K562 (cell line): Measurements from ENCODE around the gene METRN. TPM values are rescaled to one million over a fixed set of nuclear protein-coding genes. Genes with fewer than 3 reads are reported as not detected.

ENCODE experiments used
- ATF7 ChIP-seq: fragments of 450-650 bp; IDR thresholded peaks from 2 replicates; pipeline ENCODE4 v1.7.1; 2014; ENCODE audit warnings: mild to moderate bottlenecking, moderate library complexity
- CAMTA2 ChIP-seq: fragments of 250-450 bp; sonication (Bioruptor Pico); conservative IDR thresholded peaks from 2 replicates; pipeline ENCODE4 v1.5.1; 2022
- ELF1 ChIP-seq: fragments of 200-800 bp; sonication (Bioruptor generic); IDR thresholded peaks from 2 replicates; pipeline ENCODE4 v1.6.1; 2016; ENCODE audit warnings: missing genetic modification characterization, missing compliant biosample characterization
- HDAC1 ChIP-seq, 2 experiments: fragments of 450-650 bp; IDR thresholded peaks; 2 replicates each; pipeline ENCODE4 v1.6.1; 2016 to 2017; ENCODE audit warnings: inconsistent platforms in 1 of 2, mild to moderate bottlenecking in 1 of 2, moderate library complexity in 1 of 2
- HMG20A ChIP-seq: fragments of 450-650 bp; formaldehyde crosslinking; conservative IDR thresholded peaks from 2 replicates; pipeline ENCODE4 v1.4.0; 2020; ENCODE audit warnings: mild to moderate bottlenecking, mixed read lengths
- L3MBTL2 ChIP-seq: fragments of 450-650 bp; IDR thresholded peaks from 2 replicates; pipeline ENCODE4 v1.6.1; 2016; ENCODE audit warnings: mild to moderate bottlenecking, moderate library complexity
- MCM3 ChIP-seq: fragments of 450-650 bp; IDR thresholded peaks from 2 replicates; pipeline ENCODE4 v1.6.1; 2016
- NFATC3 ChIP-seq: fragments of 450-650 bp; IDR thresholded peaks from 2 replicates; pipeline ENCODE4 v1.6.1; 2017; ENCODE audit warnings: mild to moderate bottlenecking
- NFYB ChIP-seq: IDR thresholded peaks from 2 replicates; pipeline ENCODE4 v1.6.1; 2011; ENCODE audit warnings: mild to moderate bottlenecking, moderate library complexity; ENCODE audit not compliant: insufficient read length; ENCODE audit errors: extremely low read depth
- PCBP1 ChIP-seq: fragments of 200-400 bp; formaldehyde crosslinking; IDR thresholded peaks from 2 replicates; pipeline ENCODE4 v1.6.1; 2018; ENCODE audit warnings: mild to moderate bottlenecking, low read depth, low read length; ENCODE audit not compliant: poor library complexity, severe bottlenecking
- SMAD3 ChIP-seq: fragments of 450-650 bp; formaldehyde crosslinking; conservative IDR thresholded peaks from 2 replicates; pipeline ENCODE4 v1.4.0; 2020; ENCODE audit warnings: mild to moderate bottlenecking
- SRF ChIP-seq, 2 experiments: fragments of 250-450, 450-650 bp in 1 of 2; sonication (Bioruptor Pico) in 1 of 2; sonication (generic) in 1 of 2; formaldehyde crosslinking; IDR thresholded peaks; 2 replicates each; pipeline versions ENCODE4 v1.5.0 to v1.5.1; 2020 to 2022; ENCODE audit warnings: mild to moderate bottlenecking in 1 of 2, missing genetic modification reagents in 1 of 2
- SRSF3 ChIP-seq: fragments of 200-400 bp; formaldehyde crosslinking; IDR thresholded peaks from 2 replicates; pipeline ENCODE4 v1.6.1; 2016; ENCODE audit warnings: mild to moderate bottlenecking, low read length, moderate library complexity; ENCODE audit not compliant: insufficient read depth
- TBP ChIP-seq: optimal IDR thresholded peaks from 2 replicates; pipeline ENCODE3; 2011; ENCODE audit warnings: low read depth, low read length, improper control_type of control experiment
- ZC3H11A ChIP-seq: IDR thresholded peaks from 2 replicates; pipeline ENCODE4 v1.6.1; 2012; ENCODE audit warnings: low read depth, low read length, improper control_type of control experiment
- ZC3H8 ChIP-seq: fragments of 450-650 bp; IDR thresholded peaks from 2 replicates; pipeline ENCODE4 v1.6.1; 2017
- ZKSCAN8 ChIP-seq: fragments of 200-800 bp; sonication (Bioruptor generic); IDR thresholded peaks from 2 replicates; pipeline ENCODE4 v1.6.1; 2016; ENCODE audit warnings: missing genetic modification characterization, missing compliant biosample characterization
- ZNF217 ChIP-seq: sonication (generic); formaldehyde crosslinking; IDR thresholded peaks from 2 replicates; pipeline ENCODE4 v1.8.0; 2022; ENCODE audit warnings: mild to moderate bottlenecking, missing genetic modification reagents
- polyA plus RNA-seq, 8 experiments: library from polyadenylated mRNA; depleted of rRNA in 4 of 8; stranded (reverse) in 5 of 8; unstranded in 3 of 8; fragments of >200 nt; fragmentation: Nextera tagmentation in 2 of 8; fragmentation: Illumina TruSeq in 1 of 8; extraction: Ambion mirVana in 2 of 8; extraction: Trizol in 1 of 8; gene quantifications; 2 replicates each; pipeline versions ENCODE4 v1.2.1 to v1.2.3, GENCODE V29; 2011 to 2014; ENCODE audit warnings: inconsistent platforms in 1 of 8, missing spikeins in 1 of 8
- total RNA-seq, 7 experiments: library from RNA; depleted of rRNA in 6 of 7; stranded (reverse); fragments of >200 nt in 6 of 7; fragmentation: Illumina TruSeq in 2 of 7; extraction: Trizol in 2 of 7; gene quantifications; 2 replicates each; pipeline versions ENCODE4 v1.2.1 to v1.2.3, GENCODE V29; 2011 to 2021; ENCODE audit warnings: low replicate concordance in 1 of 7
- TF ChIP-seq, protein P1 (sequence below): fragments of 450-650 bp; IDR thresholded peaks from 2 replicates; pipeline ENCODE4 v1.6.1; 2014; ENCODE audit warnings: low read depth, mild to moderate bottlenecking, moderate library complexity, borderline replicate concordance
- TF ChIP-seq, protein P2 (sequence below): fragments of 250-450 bp; sonication (Bioruptor Pico); IDR thresholded peaks from 2 replicates; pipeline ENCODE4 v1.8.0; 2022; ENCODE audit warnings: moderate library complexity, mild to moderate bottlenecking, inconsistent platforms
- TF ChIP-seq, protein P3 (sequence below): fragments of 450-650 bp; formaldehyde crosslinking; IDR thresholded peaks from 2 replicates; pipeline ENCODE4 v1.4.0; 2020; ENCODE audit warnings: mild to moderate bottlenecking, moderate library complexity
- TF ChIP-seq, protein P4 (sequence below): sonication (generic); formaldehyde crosslinking; IDR thresholded peaks from 2 replicates; pipeline ENCODE4 v1.8.1; 2023; ENCODE audit warnings: mild to moderate bottlenecking, missing genetic modification reagents

The METRN gene
- total and polyA plus RNA-seq, 9 of the 15 experiments (the other 6 are each of a cell fraction or from before 2014, with no cell fraction given), result 0.20 to 89.8 (median 15.4) TPM

DNA sequence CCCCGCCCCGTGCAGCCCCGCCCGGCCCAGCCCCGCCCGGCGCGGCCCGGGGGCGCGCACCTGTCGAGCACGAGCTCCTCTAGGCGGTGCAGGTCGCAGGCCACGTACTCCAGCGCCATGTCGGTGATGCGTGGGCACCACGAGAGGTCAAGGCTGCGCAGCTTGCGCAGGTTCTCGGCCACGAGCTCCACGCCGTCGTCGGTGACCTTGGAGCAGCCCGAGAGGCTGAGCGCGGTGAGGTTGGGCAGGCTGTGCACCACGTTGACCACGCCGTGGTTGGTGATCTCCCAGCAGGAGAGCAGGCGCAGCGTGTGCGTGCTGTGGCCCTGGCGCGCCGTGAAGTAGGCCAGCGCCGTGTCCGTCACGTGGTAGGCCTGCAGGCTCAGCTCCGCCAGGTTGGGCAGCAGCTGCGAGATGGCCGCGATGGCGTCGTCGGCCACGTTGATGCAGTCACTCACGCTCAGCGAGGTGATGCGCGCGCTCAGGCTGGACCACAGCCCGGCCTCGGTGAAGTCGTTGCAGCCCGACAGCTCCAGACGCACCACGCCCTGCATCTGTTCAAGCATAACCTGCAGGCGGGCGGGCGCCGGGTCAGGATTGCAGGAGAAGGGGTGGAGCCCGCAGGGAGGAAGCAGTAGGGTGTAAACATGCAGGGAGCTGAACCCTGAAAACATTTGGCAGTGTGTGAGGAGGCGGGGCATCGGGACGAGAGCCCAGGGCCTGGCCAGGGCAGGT lies 19.4 kb upstream of the METRN start (continued):
- no peak for TF ChIP-seq HMG20A (CRISPR knock-in tag)
- TF ChIP-seq TBP, result peak; percentile 17
- TF ChIP-seq ZKSCAN8 (CRISPR knock-in tag), result no peak
- TF ChIP-seq ELF1 (tag), result no peak
- TF ChIP-seq SRSF3, result no peak
- TF ChIP-seq, protein P1, sequence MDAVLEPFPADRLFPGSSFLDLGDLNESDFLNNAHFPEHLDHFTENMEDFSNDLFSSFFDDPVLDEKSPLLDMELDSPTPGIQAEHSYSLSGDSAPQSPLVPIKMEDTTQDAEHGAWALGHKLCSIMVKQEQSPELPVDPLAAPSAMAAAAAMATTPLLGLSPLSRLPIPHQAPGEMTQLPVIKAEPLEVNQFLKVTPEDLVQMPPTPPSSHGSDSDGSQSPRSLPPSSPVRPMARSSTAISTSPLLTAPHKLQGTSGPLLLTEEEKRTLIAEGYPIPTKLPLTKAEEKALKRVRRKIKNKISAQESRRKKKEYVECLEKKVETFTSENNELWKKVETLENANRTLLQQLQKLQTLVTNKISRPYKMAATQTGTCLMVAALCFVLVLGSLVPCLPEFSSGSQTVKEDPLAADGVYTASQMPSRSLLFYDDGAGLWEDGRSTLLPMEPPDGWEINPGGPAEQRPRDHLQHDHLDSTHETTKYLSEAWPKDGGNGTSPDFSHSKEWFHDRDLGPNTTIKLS, result peak; percentile 89
- TF ChIP-seq CAMTA2, result no peak
- no peak for TF ChIP-seq MCM3
- TF ChIP-seq NFYB, result no peak
- TF ChIP-seq ATF7, result peak; percentile 45; the same call in 1 of the 2 replicates
- TF ChIP-seq ZNF217 (CRISPR knock-in tag), result no peak
- peak in 1 of 2 experiments; percentile 86; a peak in 2 of 4 replicates for TF ChIP-seq HDAC1 (IDR thresholded peaks at IDR 0.05)
- no peak for TF ChIP-seq PCBP1
- TF ChIP-seq, protein P2, sequence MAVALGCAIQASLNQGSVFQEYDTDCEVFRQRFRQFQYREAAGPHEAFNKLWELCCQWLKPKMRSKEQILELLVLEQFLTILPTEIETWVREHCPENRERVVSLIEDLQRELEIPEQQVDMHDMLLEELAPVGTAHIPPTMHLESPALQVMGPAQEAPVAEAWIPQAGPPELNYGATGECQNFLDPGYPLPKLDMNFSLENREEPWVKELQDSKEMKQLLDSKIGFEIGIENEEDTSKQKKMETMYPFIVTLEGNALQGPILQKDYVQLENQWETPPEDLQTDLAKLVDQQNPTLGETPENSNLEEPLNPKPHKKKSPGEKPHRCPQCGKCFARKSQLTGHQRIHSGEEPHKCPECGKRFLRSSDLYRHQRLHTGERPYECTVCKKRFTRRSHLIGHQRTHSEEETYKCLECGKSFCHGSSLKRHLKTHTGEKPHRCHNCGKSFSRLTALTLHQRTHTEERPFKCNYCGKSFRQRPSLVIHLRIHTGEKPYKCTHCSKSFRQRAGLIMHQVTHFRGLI, result no peak
- peak; percentile 98 for TF ChIP-seq L3MBTL2
- TF ChIP-seq ZC3H8, result no peak
- TF ChIP-seq, protein P3, sequence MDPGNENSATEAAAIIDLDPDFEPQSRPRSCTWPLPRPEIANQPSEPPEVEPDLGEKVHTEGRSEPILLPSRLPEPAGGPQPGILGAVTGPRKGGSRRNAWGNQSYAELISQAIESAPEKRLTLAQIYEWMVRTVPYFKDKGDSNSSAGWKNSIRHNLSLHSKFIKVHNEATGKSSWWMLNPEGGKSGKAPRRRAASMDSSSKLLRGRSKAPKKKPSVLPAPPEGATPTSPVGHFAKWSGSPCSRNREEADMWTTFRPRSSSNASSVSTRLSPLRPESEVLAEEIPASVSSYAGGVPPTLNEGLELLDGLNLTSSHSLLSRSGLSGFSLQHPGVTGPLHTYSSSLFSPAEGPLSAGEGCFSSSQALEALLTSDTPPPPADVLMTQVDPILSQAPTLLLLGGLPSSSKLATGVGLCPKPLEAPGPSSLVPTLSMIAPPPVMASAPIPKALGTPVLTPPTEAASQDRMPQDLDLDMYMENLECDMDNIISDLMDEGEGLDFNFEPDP (CRISPR knock-in tag), result no peak
- no peak for TF ChIP-seq SRF (CRISPR knock-in tag; IDR thresholded peaks at IDR 0.05)
- no peak for TF ChIP-seq ZC3H11A
- TF ChIP-seq, protein P4, sequence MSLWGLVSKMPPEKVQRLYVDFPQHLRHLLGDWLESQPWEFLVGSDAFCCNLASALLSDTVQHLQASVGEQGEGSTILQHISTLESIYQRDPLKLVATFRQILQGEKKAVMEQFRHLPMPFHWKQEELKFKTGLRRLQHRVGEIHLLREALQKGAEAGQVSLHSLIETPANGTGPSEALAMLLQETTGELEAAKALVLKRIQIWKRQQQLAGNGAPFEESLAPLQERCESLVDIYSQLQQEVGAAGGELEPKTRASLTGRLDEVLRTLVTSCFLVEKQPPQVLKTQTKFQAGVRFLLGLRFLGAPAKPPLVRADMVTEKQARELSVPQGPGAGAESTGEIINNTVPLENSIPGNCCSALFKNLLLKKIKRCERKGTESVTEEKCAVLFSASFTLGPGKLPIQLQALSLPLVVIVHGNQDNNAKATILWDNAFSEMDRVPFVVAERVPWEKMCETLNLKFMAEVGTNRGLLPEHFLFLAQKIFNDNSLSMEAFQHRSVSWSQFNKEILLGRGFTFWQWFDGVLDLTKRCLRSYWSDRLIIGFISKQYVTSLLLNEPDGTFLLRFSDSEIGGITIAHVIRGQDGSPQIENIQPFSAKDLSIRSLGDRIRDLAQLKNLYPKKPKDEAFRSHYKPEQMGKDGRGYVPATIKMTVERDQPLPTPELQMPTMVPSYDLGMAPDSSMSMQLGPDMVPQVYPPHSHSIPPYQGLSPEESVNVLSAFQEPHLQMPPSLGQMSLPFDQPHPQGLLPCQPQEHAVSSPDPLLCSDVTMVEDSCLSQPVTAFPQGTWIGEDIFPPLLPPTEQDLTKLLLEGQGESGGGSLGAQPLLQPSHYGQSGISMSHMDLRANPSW (CRISPR knock-in tag), result peak; percentile 79; the same call in 1 of the 2 replicates
- TF ChIP-seq SMAD3, result no peak
- no peak for TF ChIP-seq NFATC3
